Fibroblast of lung (primary cell): ENCODE data around the gene KLHL29. TPM values are rescaled to one million over a fixed set of nuclear protein-coding genes. Genes with fewer than 3 reads are reported as not detected.

ENCODE experiments used
- DNase-seq, 2 donors: peaks; one replicate each; pipeline versions ENCODE4 v3.0.0 to v3.0.0-alpha.2; 2010; ENCODE audit warnings: low read depth in 2 of 2
- H2AFZ ChIP-seq: 2 replicates; pipeline ENCODE4 v1.5.1; 2012; ENCODE audit warnings: low read length, control low read depth, inconsistent platforms
- H3K27ac ChIP-seq: 2 replicates; pipeline ENCODE4 v1.5.1; 2011; ENCODE audit warnings: low read length, control low read depth; ENCODE audit not compliant: insufficient read depth
- H3K27me3 ChIP-seq: 2 replicates; pipeline ENCODE4 v1.5.1; 2011; ENCODE audit warnings: mild to moderate bottlenecking, low read length; ENCODE audit not compliant: control insufficient read depth, insufficient read depth
- H3K36me3 ChIP-seq: 2 replicates; pipeline ENCODE4 v1.5.1; 2011; ENCODE audit warnings: low read length; ENCODE audit not compliant: control insufficient read depth, insufficient read depth
- H3K4me1 ChIP-seq: 2 replicates; pipeline ENCODE4 v1.5.1; 2011; ENCODE audit warnings: low read length; ENCODE audit not compliant: control insufficient read depth, insufficient read depth; ENCODE audit errors: extremely low read depth
- H3K4me2 ChIP-seq: 2 replicates; pipeline ENCODE4 v1.5.1; 2011; ENCODE audit warnings: low read length, control low read depth; ENCODE audit not compliant: insufficient read depth; ENCODE audit errors: extremely low read depth
- H3K4me3 ChIP-seq, 4 experiments: fragments of 200-600 bp in 1 of 4; sonication (generic) in 1 of 4; replicated peaks in 1 of 4; 2 replicates each; pipeline ENCODE4 v1.5.1; 2011 to 2016; ENCODE audit warnings: low read length in 4 of 4, low read depth in 3 of 4, mild to moderate bottlenecking in 3 of 4, control low read depth in 2 of 4, inconsistent platforms in 1 of 4, mixed read lengths in 1 of 4; ENCODE audit not compliant: insufficient read depth in 1 of 4; ENCODE audit errors: control extremely low read depth in 1 of 4
- H3K79me2 ChIP-seq: 2 replicates; pipeline ENCODE4 v1.5.1; 2012; ENCODE audit warnings: mild to moderate bottlenecking, low read length, inconsistent platforms; ENCODE audit not compliant: control insufficient read depth, insufficient read depth
- H3K9ac ChIP-seq: 2 replicates; pipeline ENCODE4 v1.5.1; 2011; ENCODE audit warnings: mild to moderate bottlenecking, low read length, control low read depth; ENCODE audit not compliant: insufficient read depth
- H3K9me3 ChIP-seq: 2 replicates; pipeline ENCODE4 v1.5.1; 2012; ENCODE audit warnings: low read depth, low read length; ENCODE audit not compliant: control insufficient read depth, insufficient read depth
- H4K20me1 ChIP-seq: 2 replicates; pipeline ENCODE4 v1.5.1; 2011; ENCODE audit warnings: low read length; ENCODE audit not compliant: control insufficient read depth, insufficient read depth; ENCODE audit errors: extremely low read depth
- EZH2 ChIP-seq: IDR thresholded peaks from 2 replicates; pipeline ENCODE4 v1.5.1; 2012; ENCODE audit warnings: low read length, control low read depth, mild to moderate bottlenecking; ENCODE audit errors: missing control alignments
- polyA plus RNA-seq, 2 donors: library from polyadenylated mRNA; depleted of rRNA in 1 of 2; stranded (reverse) in 1 of 2; unstranded in 1 of 2; fragments of >200 nt; gene quantifications; 2 replicates each; pipeline ENCODE4 v1.2.1, GENCODE V29; 2011 to 2012; ENCODE audit warnings: missing spikeins in 1 of 2
- total RNA-seq: library from RNA; depleted of rRNA; stranded (reverse); fragments of >200 nt; gene quantifications from 2 replicates; pipeline ENCODE4 v1.2.1, GENCODE V29; 2014
- TF ChIP-seq, protein P1 (sequence below), 2 donors: IDR thresholded peaks in 1 of 2; conservative IDR thresholded peaks in 1 of 2; 1 replicate in 1 of 2; 2 replicates in 1 of 2; pipeline ENCODE4 v1.5.1; 2011 to 2012; ENCODE audit warnings: low read length in 2 of 2, control low read depth in 1 of 2, inconsistent platforms in 1 of 2, low read depth in 1 of 2, mild to moderate bottlenecking in 1 of 2

Gene KLHL29
- total and polyA plus RNA-seq, 2 donors (not counting 1 experiment from before 2014, with no cell fraction given), result 7.1 to 7.9 TPM

- Histone ChIP-seq H3K4me1 (no peaks in the 10 kb centered on the region), H4K20me1 (no peaks in the 10 kb centered on the region), H3K4me2 (no peak overlapping the region), H2AFZ (no peak overlapping the region), H3K9ac (no peak overlapping the region), H3K9me3 (no peaks in the 10 kb centered on the region), H3K27me3 (no peaks in the 10 kb centered on the region), H3K36me3 (no peaks in the 10 kb centered on the region), H3K79me2 (no peaks in the 10 kb centered on the region), H3K4me3 (no peak overlapping the region), H3K27ac (no peak overlapping the region)
- no peak for DNase-seq
- TF ChIP-seq, protein P1, sequence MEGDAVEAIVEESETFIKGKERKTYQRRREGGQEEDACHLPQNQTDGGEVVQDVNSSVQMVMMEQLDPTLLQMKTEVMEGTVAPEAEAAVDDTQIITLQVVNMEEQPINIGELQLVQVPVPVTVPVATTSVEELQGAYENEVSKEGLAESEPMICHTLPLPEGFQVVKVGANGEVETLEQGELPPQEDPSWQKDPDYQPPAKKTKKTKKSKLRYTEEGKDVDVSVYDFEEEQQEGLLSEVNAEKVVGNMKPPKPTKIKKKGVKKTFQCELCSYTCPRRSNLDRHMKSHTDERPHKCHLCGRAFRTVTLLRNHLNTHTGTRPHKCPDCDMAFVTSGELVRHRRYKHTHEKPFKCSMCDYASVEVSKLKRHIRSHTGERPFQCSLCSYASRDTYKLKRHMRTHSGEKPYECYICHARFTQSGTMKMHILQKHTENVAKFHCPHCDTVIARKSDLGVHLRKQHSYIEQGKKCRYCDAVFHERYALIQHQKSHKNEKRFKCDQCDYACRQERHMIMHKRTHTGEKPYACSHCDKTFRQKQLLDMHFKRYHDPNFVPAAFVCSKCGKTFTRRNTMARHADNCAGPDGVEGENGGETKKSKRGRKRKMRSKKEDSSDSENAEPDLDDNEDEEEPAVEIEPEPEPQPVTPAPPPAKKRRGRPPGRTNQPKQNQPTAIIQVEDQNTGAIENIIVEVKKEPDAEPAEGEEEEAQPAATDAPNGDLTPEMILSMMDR (conservative IDR thresholded peaks at IDR 0.05 in 1 of 2, IDR thresholded peaks at IDR 0.05 in 1 of 2; ENCODE audit: low read depth in 1 of 2, low read length in 2 of 2), result no peak
- no peak for TF ChIP-seq EZH2
These were observed 221.2 kb downstream of the KLHL29 start for GRCh38 chr2:23606196-23606595.

DNA sequence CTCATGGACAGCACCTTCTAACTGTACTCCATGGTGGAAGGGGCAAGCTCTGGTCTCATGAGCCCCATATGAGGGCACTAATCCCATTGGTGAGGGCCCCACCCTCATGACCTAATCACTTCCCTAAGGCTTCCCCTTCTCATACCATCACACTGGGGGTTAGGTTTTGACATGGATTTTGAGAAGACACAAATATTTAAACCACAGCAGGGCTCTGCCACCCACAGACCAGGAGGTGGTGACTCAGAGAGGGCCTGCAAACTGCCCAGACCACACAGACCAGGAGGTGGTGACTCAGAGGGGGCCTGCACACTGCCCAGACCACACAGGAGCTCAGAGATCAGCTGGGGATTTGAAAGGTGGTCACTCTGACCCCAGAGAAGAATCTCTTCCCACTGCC lies 222.0 kb downstream of the KLHL29 start:
- no peaks in the 10 kb centered on the region for H3K4me1 ChIP-seq
- H3K4me3 ChIP-seq, result no peak overlapping the region
- no peaks in the 10 kb centered on the region for H3K79me2 ChIP-seq
- H3K4me2 ChIP-seq, result no peak overlapping the region
- H3K27me3 ChIP-seq, result no peaks in the 10 kb centered on the region
- H2AFZ ChIP-seq, result no peak overlapping the region
- no peaks in the 10 kb centered on the region for H3K9me3 ChIP-seq
- peak; percentile 49 to 81 for DNase-seq
- H4K20me1 ChIP-seq, result no peaks in the 10 kb centered on the region
- no peak overlapping the region for H3K9ac ChIP-seq
- TF ChIP-seq EZH2, result no peak
- TF ChIP-seq, protein P1 (conservative IDR thresholded peaks at IDR 0.05 in 1 of 2, IDR thresholded peaks at IDR 0.05 in 1 of 2; ENCODE audit: low read depth in 1 of 2, low read length in 2 of 2), result no peak
- no peaks in the 10 kb centered on the region for H3K36me3 ChIP-seq
- no peak overlapping the region for H3K27ac ChIP-seq

- H3K9me3 ChIP-seq, result no peaks in the 10 kb centered on the region
- H3K36me3 ChIP-seq, result no peaks in the 10 kb centered on the region
- H3K4me1 ChIP-seq, result no peaks in the 10 kb centered on the region
- H4K20me1 ChIP-seq, result no peaks in the 10 kb centered on the region
- no peaks in the 10 kb centered on the region for H3K27me3 ChIP-seq
- H3K27ac ChIP-seq, result no peak overlapping the region
- DNase-seq, result no peak
- H3K79me2 ChIP-seq, result no peaks in the 10 kb centered on the region
- H2AFZ ChIP-seq, result no peak overlapping the region
- no peak overlapping the region for H3K9ac ChIP-seq
- no peak overlapping the region for H3K4me2 ChIP-seq
- H3K4me3 ChIP-seq, result no peak overlapping the region
- TF ChIP-seq, protein P1 (conservative IDR thresholded peaks at IDR 0.05 in 1 of 2, IDR thresholded peaks at IDR 0.05 in 1 of 2; ENCODE audit: low read depth in 1 of 2, low read length in 2 of 2), result no peak
- no peak for TF ChIP-seq EZH2
These were observed 222.9 kb downstream of the KLHL29 start for GRCh38 chr2:23607925-23608324.
